IPS-15b (cell line): Measurements from ENCODE around the gene PTPRN2.
"Not testable (repeated sequence)": the region's sequence is repeated elsewhere in the genome, so short reads cannot be mapped to it uniquely, and the experiment has no call there.

Experiments used
- H3K27me3 ChIP-seq: one replicate; pipeline ENCODE4 v1.6.1; 2013; ENCODE audit warnings: low read length; ENCODE audit not compliant: control insufficient read depth, insufficient read depth
- H3K36me3 ChIP-seq: one replicate; pipeline ENCODE4 v1.6.1; 2013; ENCODE audit warnings: low read length; ENCODE audit not compliant: control insufficient read depth, insufficient read depth
- H3K4me1 ChIP-seq: one replicate; pipeline ENCODE4 v1.6.1; 2013; ENCODE audit warnings: mild to moderate bottlenecking, low read length; ENCODE audit not compliant: control insufficient read depth, insufficient read depth
- H3K4me3 ChIP-seq: one replicate; pipeline ENCODE4 v1.5.1; 2013; ENCODE audit warnings: low read depth, low read length
- H3K9ac ChIP-seq: one replicate; pipeline ENCODE4 v1.6.1; 2013; ENCODE audit warnings: low read depth, mild to moderate bottlenecking, low read length
- H3K9me3 ChIP-seq: one replicate; pipeline ENCODE4 v1.6.1; 2013; ENCODE audit warnings: mild to moderate bottlenecking, low read length; ENCODE audit not compliant: control insufficient read depth, insufficient read depth

The PTPRN2 gene

DNA sequence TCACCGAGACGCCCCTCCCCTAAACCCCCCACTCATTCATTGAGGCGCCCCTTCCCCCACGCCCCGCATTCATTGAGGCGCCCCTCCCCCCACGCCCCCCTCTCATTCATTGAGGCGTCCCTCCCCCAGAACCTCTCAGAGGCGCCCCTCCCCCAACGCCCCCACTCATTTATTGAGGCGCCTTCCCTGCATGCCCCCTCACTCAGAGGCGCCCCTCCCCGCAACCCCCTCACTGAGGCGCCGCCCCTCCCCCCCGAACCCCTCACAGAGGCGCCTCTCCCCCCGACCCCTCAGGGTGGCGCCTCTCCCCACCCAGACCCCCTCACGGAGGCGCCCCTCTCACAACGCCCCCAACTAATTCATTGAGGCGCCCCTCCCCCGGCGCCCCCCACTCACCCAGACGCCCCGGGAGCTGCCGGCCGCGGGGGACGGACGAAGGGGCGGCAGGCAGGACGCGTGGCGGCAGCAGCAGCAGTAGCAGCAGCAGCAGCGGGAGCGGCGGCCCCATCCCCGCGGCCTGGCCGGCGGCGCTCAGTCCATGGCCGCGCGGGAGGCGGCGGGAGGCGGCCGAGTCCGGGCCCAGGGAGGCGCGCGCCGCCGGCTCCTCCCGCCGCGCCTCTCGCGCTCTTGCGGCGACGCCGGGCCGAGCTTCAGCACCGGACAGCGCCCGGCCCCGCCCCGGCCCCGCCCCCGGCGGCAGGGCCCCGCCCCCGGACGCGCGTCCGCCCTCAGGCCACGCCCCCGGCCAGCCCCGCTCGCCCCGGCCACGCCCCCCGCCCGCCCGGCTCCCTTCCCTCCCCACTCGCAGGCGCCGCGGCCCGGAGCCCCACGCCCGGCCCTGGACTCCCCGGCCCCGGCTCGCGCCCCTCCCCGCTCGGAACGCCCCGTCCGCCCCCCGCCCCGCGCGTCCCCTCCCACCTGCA, at the start of gene PTPRN2:
PTPRN2 (minus strand) TSS at position 662 of the 923 bp plus-strand sequence.
- Histone ChIP-seq H3K4me3 (peak within 1 kb of the TSS; percentile 32), H3K4me1 (peaks cover 5% of the 10 kb centered on the region), H3K36me3 (no peaks in the 10 kb centered on the region), H3K9me3 (no peaks in the 10 kb centered on the region), H3K9ac (no peak within 1 kb of the TSS), H3K27me3 (peaks cover 59% of the 10 kb centered on the region)

DNA sequence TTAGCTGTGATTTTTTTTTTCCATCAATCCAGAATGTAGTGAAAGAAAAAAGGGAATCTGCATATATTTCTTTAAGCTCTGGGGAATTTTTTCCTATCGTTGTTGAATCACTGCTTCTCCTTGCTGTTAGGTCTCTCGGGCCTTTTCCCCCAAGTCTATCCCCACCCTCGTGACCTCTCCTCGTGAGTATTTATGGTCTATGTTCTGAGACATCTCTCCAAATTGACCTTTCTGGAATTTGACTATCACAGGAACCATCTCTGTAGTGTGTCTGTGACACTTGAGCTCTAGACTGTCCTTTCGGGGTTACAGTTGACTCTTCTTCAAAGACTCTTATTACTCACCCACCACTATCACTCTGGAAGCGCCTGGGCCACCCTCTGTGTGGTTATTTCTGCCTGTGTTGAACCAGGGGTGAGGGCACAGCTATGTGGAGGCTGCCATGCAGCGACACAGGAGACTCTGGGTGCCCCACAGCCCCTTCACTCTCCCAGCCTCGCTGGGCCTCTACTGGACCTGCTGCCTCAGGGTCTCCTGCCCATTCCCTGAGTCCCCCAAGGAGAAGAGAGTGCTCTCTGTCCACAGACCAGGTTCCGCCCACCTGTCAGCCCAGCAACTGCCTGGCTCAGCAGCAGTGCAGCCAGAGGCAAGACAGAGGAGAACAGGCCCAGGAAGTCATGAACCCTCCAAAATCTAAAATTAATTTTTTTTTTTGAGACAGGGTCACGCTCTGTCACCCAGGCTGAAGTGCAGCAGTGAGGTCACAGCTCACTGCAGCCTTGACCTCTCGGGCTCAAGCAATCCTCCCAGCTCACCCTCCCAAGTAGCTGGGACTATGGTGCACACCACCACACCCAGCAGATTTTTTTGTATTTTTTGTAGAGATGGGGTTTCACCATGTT, 45.7 kb upstream of the PTPRN2 start:
- H3K36me3 ChIP-seq = peaks cover 25% of the 10 kb centered on the region
- no peaks in the 10 kb centered on the region for H3K9me3 ChIP-seq
- H3K9ac ChIP-seq = no peak overlapping the region
- H3K4me3 ChIP-seq = no peak overlapping the region
- H3K4me1 ChIP-seq = no peaks in the 10 kb centered on the region
- no peaks in the 10 kb centered on the region for H3K27me3 ChIP-seq

DNA sequence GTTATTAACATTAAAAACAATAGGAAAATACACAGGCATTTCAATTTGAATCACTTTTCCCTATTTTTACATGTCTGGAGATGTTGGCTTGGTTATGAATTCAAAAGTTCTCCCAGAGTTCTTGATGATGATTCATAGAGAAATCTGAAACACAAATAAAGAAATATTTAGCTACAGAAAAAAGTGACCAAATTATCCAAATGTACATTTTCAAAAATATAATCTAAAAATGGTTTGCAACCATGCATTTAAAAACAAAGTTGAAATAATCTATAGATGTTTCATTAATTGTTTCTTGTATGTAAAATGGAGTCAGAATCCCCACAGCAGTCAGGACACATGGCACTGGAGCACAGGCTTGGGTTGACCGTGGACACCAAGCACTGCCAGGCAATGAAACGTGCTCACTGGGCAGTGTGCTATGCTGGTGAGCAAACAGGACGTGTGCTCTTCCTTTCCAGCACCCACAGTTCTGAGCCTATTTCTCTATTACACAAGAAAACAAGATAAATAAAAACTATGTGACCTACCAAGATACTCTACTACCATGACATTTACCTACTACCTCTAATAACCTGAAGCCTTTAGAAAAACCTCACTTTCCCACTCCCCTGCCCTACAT, 44.1 kb upstream of the PTPRN2 start:
- Histone ChIP-seq H3K4me1 (no peaks in the 10 kb centered on the region), H3K4me3 (no peak overlapping the region), H3K9me3 (no peaks in the 10 kb centered on the region), H3K36me3 (peaks cover 15% of the 10 kb centered on the region), H3K9ac (no peak overlapping the region), H3K27me3 (no peaks in the 10 kb centered on the region)

DNA sequence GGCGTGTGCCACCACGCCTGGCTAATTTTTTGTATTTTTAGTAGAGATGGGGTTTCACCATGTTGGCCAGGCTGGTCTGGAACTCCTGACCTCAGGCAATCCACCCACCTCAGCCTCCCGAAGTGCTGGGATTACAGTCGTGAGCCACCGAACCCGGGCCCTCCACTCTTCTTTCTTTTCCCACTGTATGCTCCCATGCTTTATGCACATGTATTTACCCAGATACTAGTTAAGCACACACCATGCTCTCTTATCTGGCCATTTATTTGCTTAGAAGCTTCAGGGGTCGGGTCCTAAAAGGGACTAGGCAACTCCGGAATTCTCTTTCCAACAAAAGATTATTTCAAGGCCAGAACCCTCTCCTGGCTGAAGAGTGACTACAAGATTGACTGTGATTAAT, 38.7 kb upstream of the PTPRN2 start:
- not testable (repeated sequence) for H3K4me1 ChIP-seq, H3K27me3 ChIP-seq, H3K9me3 ChIP-seq, H3K9ac ChIP-seq, H3K4me3 ChIP-seq
- peaks cover 12% of the 10 kb centered on the region for H3K36me3 ChIP-seq

DNA sequence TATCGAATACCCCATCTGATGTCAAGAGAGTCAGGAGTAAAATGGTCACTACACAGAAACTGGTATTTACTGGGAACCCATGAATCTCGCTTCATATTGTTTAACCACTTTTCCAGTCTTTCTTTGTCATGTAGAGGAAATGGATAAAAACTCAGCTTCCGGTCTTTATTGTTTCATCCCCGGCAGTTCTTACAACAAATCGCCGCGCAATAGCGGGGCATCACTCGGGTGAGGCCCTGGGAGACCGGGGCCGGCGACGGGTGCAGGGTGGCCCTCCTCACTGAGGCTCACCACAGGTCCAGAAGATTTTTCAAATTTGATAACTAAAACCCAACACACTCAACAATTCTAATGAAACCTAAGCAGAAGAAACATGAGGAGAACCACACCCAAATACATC, 35.6 kb upstream of the PTPRN2 start:
- H3K9me3 ChIP-seq = no peaks in the 10 kb centered on the region
- H3K9ac ChIP-seq = no peak overlapping the region
- H3K27me3 ChIP-seq = no peaks in the 10 kb centered on the region
- H3K4me3 ChIP-seq = no peak overlapping the region
- H3K4me1 ChIP-seq = peaks cover 4% of the 10 kb centered on the region
- no peaks in the 10 kb centered on the region for H3K36me3 ChIP-seq

DNA sequence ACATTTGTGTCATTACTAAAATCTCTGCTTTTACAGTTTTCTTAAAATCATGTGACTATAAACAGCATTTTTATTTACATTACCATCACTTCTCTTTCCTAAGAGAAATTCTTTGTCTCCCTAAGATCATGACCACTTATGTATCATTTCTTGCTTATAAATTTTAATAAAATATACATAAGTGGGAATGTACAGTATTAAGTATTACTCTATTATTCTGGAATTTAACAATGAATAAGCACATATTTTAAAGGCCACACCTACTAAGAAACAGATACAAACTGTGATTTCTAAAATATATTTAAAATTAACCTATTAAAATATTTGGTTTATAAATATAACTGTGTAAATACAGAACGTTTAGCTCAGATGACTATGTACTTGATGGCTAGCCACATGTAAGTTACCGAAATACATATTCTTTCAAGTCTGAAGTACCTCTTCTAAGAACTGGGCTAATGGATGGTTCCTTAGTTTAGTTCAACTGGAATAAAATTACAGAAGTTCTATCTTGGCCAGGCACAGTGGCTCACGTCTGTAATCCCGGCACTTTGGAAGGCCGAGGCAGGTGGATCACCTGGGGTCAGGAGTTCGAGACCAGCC, 33.3 kb upstream of the PTPRN2 start:
- H3K4me1 ChIP-seq = peaks cover 15% of the 10 kb centered on the region
- H3K4me3 ChIP-seq = no peak overlapping the region
- H3K9ac ChIP-seq = no peak overlapping the region
- no peaks in the 10 kb centered on the region for H3K36me3 ChIP-seq
- no peaks in the 10 kb centered on the region for H3K9me3 ChIP-seq
- no peaks in the 10 kb centered on the region for H3K27me3 ChIP-seq

DNA sequence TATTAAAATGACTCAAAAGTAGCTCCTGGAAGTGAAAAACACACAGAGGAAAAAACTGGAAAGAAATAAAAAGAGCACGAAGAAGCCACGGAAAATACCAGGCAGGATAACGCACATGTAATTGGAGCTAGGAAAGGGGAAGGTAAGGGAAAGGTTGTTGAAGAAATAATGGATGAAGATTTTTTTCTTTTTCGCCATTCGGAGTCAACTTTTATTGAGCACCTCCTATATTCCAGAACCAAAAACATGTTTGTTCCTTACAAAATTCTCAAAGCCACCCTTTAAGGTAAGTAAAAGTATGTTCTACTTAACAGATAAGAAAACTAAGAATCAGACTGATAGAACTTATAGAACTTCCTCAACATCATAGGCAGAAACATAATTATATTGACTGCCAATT, 32.8 kb upstream of the PTPRN2 start:
- peaks cover 15% of the 10 kb centered on the region for H3K4me1 ChIP-seq
- no peak overlapping the region for H3K4me3 ChIP-seq
- H3K27me3 ChIP-seq = no peaks in the 10 kb centered on the region
- H3K9me3 ChIP-seq = no peaks in the 10 kb centered on the region
- H3K9ac ChIP-seq = no peak overlapping the region
- no peaks in the 10 kb centered on the region for H3K36me3 ChIP-seq

DNA sequence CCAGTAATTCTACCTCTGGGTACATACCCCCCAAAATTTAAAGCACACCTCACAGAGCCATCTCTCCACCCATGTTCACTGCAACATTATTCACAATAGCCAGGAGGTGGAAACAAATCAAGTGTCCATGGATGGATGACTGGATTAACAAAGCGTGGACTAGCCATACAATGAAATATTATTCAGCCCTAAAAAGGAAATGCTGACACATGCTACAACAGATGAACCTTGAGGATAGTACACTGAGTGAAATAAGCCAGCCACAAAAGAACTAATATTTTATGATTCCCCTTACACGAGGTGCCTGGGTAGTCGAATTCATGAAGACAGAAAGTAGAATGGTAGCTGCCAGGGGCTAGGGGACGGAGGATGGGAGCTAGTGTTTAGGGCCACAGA, 31.1 kb upstream of the PTPRN2 start:
- H3K4me1 ChIP-seq = peaks cover 15% of the 10 kb centered on the region
- H3K27me3 ChIP-seq = no peaks in the 10 kb centered on the region
- no peak overlapping the region for H3K4me3 ChIP-seq
- no peak overlapping the region for H3K9ac ChIP-seq
- H3K36me3 ChIP-seq = no peaks in the 10 kb centered on the region
- H3K9me3 ChIP-seq = no peaks in the 10 kb centered on the region

DNA sequence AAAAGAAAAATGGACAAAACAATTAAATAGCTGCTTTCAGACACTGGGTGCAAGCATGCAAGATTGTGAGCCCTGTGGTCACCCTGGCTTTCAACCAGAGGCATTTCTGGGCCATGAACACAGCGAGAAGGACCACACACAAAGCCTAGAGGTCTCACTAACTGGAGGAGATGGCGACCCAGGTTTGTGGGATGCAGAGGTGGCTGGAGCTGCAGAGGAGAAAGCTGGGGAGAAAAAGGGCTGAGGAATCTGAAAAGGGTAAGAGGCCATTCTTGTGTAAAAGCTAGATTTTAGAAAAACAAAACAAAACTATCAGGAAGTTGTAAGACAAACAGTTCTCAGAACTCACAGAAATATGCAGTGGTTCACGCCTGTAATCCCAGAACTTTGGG, 30.1 kb upstream of the PTPRN2 start:
- H3K27me3 ChIP-seq = no peaks in the 10 kb centered on the region
- H3K36me3 ChIP-seq = no peaks in the 10 kb centered on the region
- H3K9ac ChIP-seq = peak overlapping the region; percentile 26
- H3K9me3 ChIP-seq = no peaks in the 10 kb centered on the region
- H3K4me3 ChIP-seq = no peak overlapping the region
- H3K4me1 ChIP-seq = peaks cover 15% of the 10 kb centered on the region

DNA sequence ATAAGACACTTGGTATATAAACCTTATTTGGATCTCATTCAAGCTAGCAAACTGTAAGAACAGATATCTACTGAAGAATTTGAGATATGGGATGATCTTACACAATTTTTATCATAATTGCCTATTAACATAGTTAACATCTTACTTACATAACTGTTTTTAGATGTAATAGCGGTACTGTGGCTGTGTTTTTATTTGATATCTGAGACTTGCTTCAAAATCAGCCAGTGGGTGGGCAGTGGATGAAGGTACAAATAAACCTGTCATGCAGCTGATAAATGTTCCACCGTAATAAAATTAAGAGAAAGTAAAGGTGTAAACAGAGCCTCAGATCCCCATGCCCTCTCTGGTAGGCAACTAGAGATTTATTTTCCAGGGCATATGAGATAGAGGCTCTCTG, 28.4 kb upstream of the PTPRN2 start:
- peaks cover 15% of the 10 kb centered on the region for H3K4me1 ChIP-seq
- H3K36me3 ChIP-seq = no peaks in the 10 kb centered on the region
- H3K9ac ChIP-seq = no peak overlapping the region
- no peaks in the 10 kb centered on the region for H3K27me3 ChIP-seq
- H3K9me3 ChIP-seq = no peaks in the 10 kb centered on the region
- H3K4me3 ChIP-seq = no peak overlapping the region

DNA sequence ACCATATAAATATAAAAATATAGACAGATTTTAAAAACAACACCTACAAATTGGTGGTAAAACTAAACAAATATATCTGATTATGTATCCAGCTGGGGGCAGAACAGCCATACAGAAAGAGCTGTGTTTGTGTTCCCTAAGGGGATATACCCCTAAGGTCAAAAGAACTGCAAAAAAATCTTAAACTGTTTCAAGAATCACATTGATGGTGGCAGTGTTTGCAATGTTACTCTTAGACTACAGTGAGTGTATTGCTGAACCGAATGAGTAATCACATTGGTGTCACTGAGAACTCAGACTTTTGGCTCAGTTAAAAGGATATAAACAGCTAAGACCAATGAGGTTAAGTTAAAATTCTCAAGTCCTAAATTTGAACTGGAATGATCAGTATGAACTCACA, 27.1 kb upstream of the PTPRN2 start:
- Histone ChIP-seq H3K27me3 (no peaks in the 10 kb centered on the region), H3K4me3 (no peak overlapping the region), H3K4me1 (peaks cover 15% of the 10 kb centered on the region), H3K36me3 (peaks cover 1% of the 10 kb centered on the region), H3K9ac (no peak overlapping the region), H3K9me3 (no peaks in the 10 kb centered on the region)
